Measurements from ENCODE around the gene TMEM119.

DNA sequence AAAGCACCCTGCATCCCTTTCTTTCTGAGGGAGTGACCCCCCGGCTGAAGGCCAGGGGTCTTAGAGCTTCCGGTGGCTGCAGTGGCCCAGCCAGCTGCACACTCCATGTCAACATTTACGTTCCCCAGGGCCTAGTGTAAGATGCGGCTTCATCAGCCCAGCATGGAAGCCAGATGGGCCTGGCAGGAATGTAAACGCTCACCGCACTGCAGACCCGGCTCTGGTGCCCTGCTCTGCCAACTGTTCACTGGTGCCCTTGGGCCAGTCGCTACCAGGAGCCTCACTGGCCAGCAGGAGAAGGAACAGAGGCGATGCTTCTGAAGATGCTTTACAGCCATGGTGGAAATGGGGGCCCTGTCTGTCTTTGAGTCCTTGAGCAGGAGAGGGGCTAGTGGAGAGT, 8.6 kb upstream of the TMEM119 start:
- no peak for TF ChIP-seq RCOR1 (IDR thresholded peaks at IDR 0.05; ENCODE audit: borderline replicate concordance in 1 of 2, low read depth in 2 of 2, low read length in 2 of 2)
- no peak for TF ChIP-seq ZNF274 (IDR thresholded peaks at IDR 0.05; ENCODE audit: borderline replicate concordance, low read depth, low read length)
- TF ChIP-seq, protein P1, sequence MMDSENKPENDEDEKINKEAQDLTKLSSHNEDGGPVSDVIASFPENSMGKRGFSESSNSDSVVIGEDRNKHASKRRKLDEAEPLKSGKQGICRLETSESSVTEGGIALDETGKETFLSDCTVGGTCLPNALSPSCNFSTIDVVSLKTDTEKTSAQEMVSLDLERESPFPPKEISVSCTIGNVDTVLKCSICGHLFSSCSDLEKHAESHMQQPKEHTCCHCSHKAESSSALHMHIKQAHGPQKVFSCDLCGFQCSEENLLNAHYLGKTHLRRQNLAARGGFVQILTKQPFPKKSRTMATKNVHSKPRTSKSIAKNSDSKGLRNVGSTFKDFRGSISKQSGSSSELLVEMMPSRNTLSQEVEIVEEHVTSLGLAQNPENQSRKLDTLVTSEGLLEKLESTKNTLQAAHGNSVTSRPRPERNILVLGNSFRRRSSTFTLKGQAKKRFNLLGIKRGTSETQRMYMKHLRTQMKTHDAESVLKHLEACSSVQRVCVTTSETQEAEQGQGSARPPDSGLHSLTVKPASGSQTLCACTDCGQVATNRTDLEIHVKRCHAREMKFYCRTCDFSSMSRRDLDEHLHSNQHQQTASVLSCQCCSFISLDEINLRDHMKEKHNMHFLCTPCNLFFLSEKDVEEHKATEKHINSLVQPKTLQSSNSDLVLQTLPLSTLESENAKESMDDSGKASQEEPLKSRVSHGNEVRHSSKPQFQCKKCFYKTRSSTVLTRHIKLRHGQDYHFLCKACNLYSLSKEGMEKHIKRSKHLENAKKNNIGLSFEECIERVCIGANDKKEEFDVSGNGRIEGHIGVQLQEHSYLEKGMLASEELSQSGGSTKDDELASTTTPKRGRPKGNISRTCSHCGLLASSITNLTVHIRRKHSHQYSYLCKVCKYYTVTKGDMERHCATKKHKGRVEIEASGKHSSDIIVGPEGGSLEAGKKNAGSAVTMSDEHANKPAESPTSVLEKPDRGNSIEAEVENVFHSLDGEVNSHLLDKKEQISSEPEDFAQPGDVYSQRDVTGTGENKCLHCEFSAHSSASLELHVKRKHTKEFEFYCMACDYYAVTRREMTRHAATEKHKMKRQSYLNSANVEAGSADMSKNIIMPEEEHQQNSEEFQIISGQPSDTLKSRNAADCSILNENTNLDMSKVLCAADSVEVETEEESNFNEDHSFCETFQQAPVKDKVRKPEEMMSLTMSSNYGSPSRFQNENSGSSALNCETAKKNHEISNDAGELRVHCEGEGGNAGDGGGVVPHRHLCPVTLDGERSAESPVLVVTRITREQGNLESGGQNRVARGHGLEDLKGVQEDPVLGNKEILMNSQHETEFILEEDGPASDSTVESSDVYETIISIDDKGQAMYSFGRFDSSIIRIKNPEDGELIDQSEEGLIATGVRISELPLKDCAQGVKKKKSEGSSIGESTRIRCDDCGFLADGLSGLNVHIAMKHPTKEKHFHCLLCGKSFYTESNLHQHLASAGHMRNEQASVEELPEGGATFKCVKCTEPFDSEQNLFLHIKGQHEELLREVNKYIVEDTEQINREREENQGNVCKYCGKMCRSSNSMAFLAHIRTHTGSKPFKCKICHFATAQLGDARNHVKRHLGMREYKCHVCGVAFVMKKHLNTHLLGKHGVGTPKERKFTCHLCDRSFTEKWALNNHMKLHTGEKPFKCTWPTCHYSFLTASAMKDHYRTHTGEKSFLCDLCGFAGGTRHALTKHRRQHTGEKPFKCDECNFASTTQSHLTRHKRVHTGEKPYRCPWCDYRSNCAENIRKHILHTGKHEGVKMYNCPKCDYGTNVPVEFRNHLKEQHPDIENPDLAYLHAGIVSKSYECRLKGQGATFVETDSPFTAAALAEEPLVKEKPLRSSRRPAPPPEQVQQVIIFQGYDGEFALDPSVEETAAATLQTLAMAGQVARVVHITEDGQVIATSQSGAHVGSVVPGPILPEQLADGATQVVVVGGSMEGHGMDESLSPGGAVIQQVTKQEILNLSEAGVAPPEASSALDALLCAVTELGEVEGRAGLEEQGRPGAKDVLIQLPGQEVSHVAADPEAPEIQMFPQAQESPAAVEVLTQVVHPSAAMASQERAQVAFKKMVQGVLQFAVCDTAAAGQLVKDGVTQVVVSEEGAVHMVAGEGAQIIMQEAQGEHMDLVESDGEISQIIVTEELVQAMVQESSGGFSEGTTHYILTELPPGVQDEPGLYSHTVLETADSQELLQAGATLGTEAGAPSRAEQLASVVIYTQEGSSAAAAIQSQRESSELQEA (IDR thresholded peaks at IDR 0.05; ENCODE audit: low read depth), result no peak
